MCF 10A (cell line): ENCODE data around the gene KIAA1210. TPM values are rescaled to one million over a fixed set of nuclear protein-coding genes. Genes with fewer than 3 reads are reported as not detected.

Experiments used
- BruUV-seq: library from RNA; stranded (reverse); fragments of 400-500 nt; replicated peaks from 2 replicates; lab custom pipeline; 2021; lab: Mats Ljungman, UMichigan
- CTCF ChIA-PET: fragments of 300-600 bp; sonication (Branson Sonifier 250); formaldehyde crosslinking; extraction: SDS; loops from one replicate; lab custom pipeline; 2021; ENCODE audit warnings: antibody characterized with exemption, inconsistent platforms; lab: Yijun Ruan, JAX
- POLR2A ChIA-PET: fragments of 300-600, 350-650 bp; sonication (Branson Sonifier 250); formaldehyde crosslinking; extraction: SDS; loops from one replicate; lab custom pipeline; 2020; ENCODE audit warnings: antibody characterized with exemption, inconsistent platforms; lab: Yijun Ruan, JAX
- DNase-seq: peaks from one replicate; pipeline ENCODE4 v3.0.0-alpha.2; 2018; ENCODE audit not compliant: unreplicated experiment
- H3K27ac Mint-ChIP-seq: one replicate; pipeline ENCODE4 v1.8.0; 2022; ENCODE audit warnings: mild to moderate bottlenecking, low read depth, mixed read lengths; ENCODE audit not compliant: unreplicated experiment
- H3K27me3 Mint-ChIP-seq: one replicate; pipeline ENCODE4 v1.8.0; 2022; ENCODE audit warnings: mixed read lengths; ENCODE audit not compliant: insufficient read depth, unreplicated experiment
- H3K36me3 Mint-ChIP-seq: one replicate; pipeline ENCODE4 v1.8.0; 2022; ENCODE audit warnings: mild to moderate bottlenecking, moderate library complexity, mixed read lengths; ENCODE audit not compliant: insufficient read depth, unreplicated experiment
- H3K4me1 Mint-ChIP-seq: one replicate; pipeline ENCODE4 v1.8.0; 2022; ENCODE audit warnings: mixed read lengths; ENCODE audit not compliant: insufficient read depth, unreplicated experiment
- H3K4me3 Mint-ChIP-seq: one replicate; pipeline ENCODE4 v1.8.0; 2022; ENCODE audit warnings: mild to moderate bottlenecking, moderate library complexity, mixed read lengths; ENCODE audit not compliant: unreplicated experiment
- H3K9me3 Mint-ChIP-seq: one replicate; pipeline ENCODE4 v1.8.0; 2022; ENCODE audit warnings: mixed read lengths; ENCODE audit not compliant: unreplicated experiment
- CTCF ChIP-seq: fragments of 200-600 bp; IDR thresholded peaks from one replicate; pipeline ENCODE4 v1.8.0; 2022; ENCODE audit warnings: antibody characterized with exemption, mild to moderate bottlenecking; ENCODE audit not compliant: unreplicated experiment
- intact Hi-C: fragments of 100-400 bp; cut with micrococcal nuclease; formaldehyde crosslinking; loops from 2 replicates; pipeline ENCODE4 v1.14.1; 2022
- total RNA-seq: library from RNA; stranded (reverse); gene quantifications from 2 replicates; pipeline ENCODE4 v1.2.3, GENCODE V29; 2022

KIAA1210 gene
- total RNA-seq, 1 experiment from 2014 or later, result not detected

GRCh38 chrX:119042996-119043395 is 84.6 kb downstream of the KIAA1210 start:
- ChIA-PET POLR2A (interaction anchor here (0.6 kb wide), 1 partner anchor 650 kb away, joined by 3 read pairs; the partner anchor contains the start of gene SEPTIN6), CTCF (interaction anchor here (2.0 kb wide), 1 partner anchor 23 kb away, joined by 8 read pairs; no protein-coding TSS in a partner anchor)
- no peak overlapping the region for H3K27ac Mint-ChIP-seq
- intact Hi-C loops, result no loop called here
- no TSS peak for BruUV-seq
- no peak overlapping the region for H3K4me3 Mint-ChIP-seq
- DNase-seq, result no peak
- peaks cover 4% of the 10 kb centered on the region for H3K4me1 Mint-ChIP-seq
- no peaks in the 10 kb centered on the region for H3K36me3 Mint-ChIP-seq
- no peaks in the 10 kb centered on the region for H3K9me3 Mint-ChIP-seq
- TF ChIP-seq CTCF, result no peak
- peaks cover 11% of the 10 kb centered on the region for H3K27me3 Mint-ChIP-seq

GRCh38 chrX:119042040-119042439 is 85.6 kb downstream of the KIAA1210 start:
- ChIA-PET POLR2A (no interaction called here), CTCF (interaction anchor here (2.0 kb wide), 1 partner anchor 24 kb away, joined by 8 read pairs; no protein-coding TSS in a partner anchor)
- Mint-ChIP-seq H3K4me3 (no peak overlapping the region), H3K9me3 (no peaks in the 10 kb centered on the region), H3K4me1 (peaks cover 4% of the 10 kb centered on the region), H3K27ac (no peak overlapping the region), H3K36me3 (no peaks in the 10 kb centered on the region), H3K27me3 (peaks cover 1% of the 10 kb centered on the region)
- intact Hi-C loops, result no loop called here
- no peak for TF ChIP-seq CTCF
- no peak for DNase-seq
- BruUV-seq, result no TSS peak

- TF ChIP-seq CTCF, result no peak
- no TSS peak for BruUV-seq
- H3K4me1 Mint-ChIP-seq, result peaks cover 4% of the 10 kb centered on the region
- H3K36me3 Mint-ChIP-seq, result no peaks in the 10 kb centered on the region
- no peaks in the 10 kb centered on the region for H3K9me3 Mint-ChIP-seq
- H3K4me3 Mint-ChIP-seq, result no peak overlapping the region
- peak; percentile 77 for DNase-seq
- CTCF ChIA-PET, result interaction anchor here (2.0 kb wide), 1 partner anchor 25 kb away, joined by 8 read pairs; no protein-coding TSS in a partner anchor
- H3K27me3 Mint-ChIP-seq, result no peaks in the 10 kb centered on the region
- intact Hi-C loops, result no loop called here
- H3K27ac Mint-ChIP-seq, result no peak overlapping the region
- POLR2A ChIA-PET, result no interaction called here
Observed at GRCh38 chrX:119041175-119041574, 86.4 kb downstream of the KIAA1210 start.

GRCh38 chrX:119040432-119040831 is 87.2 kb downstream of the KIAA1210 start:
- no peak overlapping the region for H3K27ac Mint-ChIP-seq
- POLR2A ChIA-PET, result no interaction called here
- no peak for TF ChIP-seq CTCF
- H3K9me3 Mint-ChIP-seq, result no peaks in the 10 kb centered on the region
- H3K4me3 Mint-ChIP-seq, result no peak overlapping the region
- no TSS peak for BruUV-seq
- CTCF ChIA-PET, result no interaction called here
- no peaks in the 10 kb centered on the region for H3K36me3 Mint-ChIP-seq
- intact Hi-C loops, result no loop called here
- no peak for DNase-seq
- no peaks in the 10 kb centered on the region for H3K27me3 Mint-ChIP-seq
- H3K4me1 Mint-ChIP-seq, result peaks cover 4% of the 10 kb centered on the region
